SK-N-SH (cell line): ENCODE measurements around the gene NUDT7. TPM values are rescaled to one million over a fixed set of nuclear protein-coding genes. Genes with fewer than 3 reads are reported as not detected.

Source experiments
- CTCF ChIA-PET: fragments of 300-600, 350-600 bp; formaldehyde crosslinking; extraction: SDS; loops from one replicate; lab custom pipeline; 2021; lab: Yijun Ruan, JAX
- POLR2A ChIA-PET: fragments of 350-600 bp; sonication (Branson Sonifier 250); formaldehyde crosslinking; extraction: SDS; loops from one replicate; lab custom pipeline; 2020; ENCODE audit warnings: antibody characterized with exemption, inconsistent platforms; lab: Yijun Ruan, JAX
- DNase-seq: peaks from one replicate; pipeline ENCODE4 v3.0.0; 2012
- H2AFZ ChIP-seq: fragments of 200-600 bp; sonication (generic); 2 replicates; pipeline ENCODE4 v1.8.1; 2016; ENCODE audit warnings: antibody characterized with exemption, mild to moderate bottlenecking, low read depth
- H3F3A ChIP-seq: fragments of 200-600 bp; sonication (generic); replicated peaks from 2 replicates; pipeline ENCODE3; 2016; ENCODE audit warnings: antibody characterized with exemption, mild to moderate bottlenecking; ENCODE audit not compliant: insufficient read depth
- H3K27ac ChIP-seq, 2 experiments: fragments of 200-500 bp in 1 of 2; fragments of 200-600 bp in 1 of 2; sonication (Bioruptor generic) in 1 of 2; sonication (generic), shearing (Covaris generic) in 1 of 2; 2 replicates each; pipeline versions ENCODE4 v1.5.1 to v1.6.1; 2014 to 2016; ENCODE audit warnings: low read depth in 2 of 2, inconsistent platforms in 1 of 2, low read length in 1 of 2, mild to moderate bottlenecking in 1 of 2, mixed read lengths in 1 of 2
- H3K27me3 ChIP-seq: fragments of 200-600 bp; sonication (generic), shearing (Covaris generic); 2 replicates; pipeline ENCODE4 v1.6.1; 2016; ENCODE audit warnings: mixed run types; ENCODE audit not compliant: insufficient read depth
- H3K36me3 ChIP-seq, 2 experiments: fragments of 200-500 bp in 1 of 2; fragments of 200-600 bp in 1 of 2; sonication (Bioruptor generic) in 1 of 2; sonication (generic) in 1 of 2; replicated peaks in 1 of 2; 2 replicates each; pipeline versions ENCODE3 to v1.5.1; 2014 to 2016; ENCODE audit warnings: low read length in 1 of 2, mild to moderate bottlenecking in 1 of 2; ENCODE audit not compliant: insufficient read depth in 2 of 2, control insufficient read depth in 1 of 2
- H3K4me1 ChIP-seq, 2 experiments: fragments of 200-500 bp in 1 of 2; fragments of 200-600 bp in 1 of 2; sonication (Bioruptor generic) in 1 of 2; sonication (generic), shearing (Covaris generic) in 1 of 2; 2 replicates each; pipeline versions ENCODE4 v1.5.1 to v1.6.1; 2014 to 2016; ENCODE audit warnings: low read depth in 1 of 2, low read length in 1 of 2, mixed run types in 1 of 2; ENCODE audit not compliant: insufficient read depth in 2 of 2, control insufficient read depth in 1 of 2
- H3K4me2 ChIP-seq: fragments of 200-600 bp; sonication (generic), shearing (Covaris generic); 2 replicates; pipeline ENCODE4 v1.6.1; 2017; ENCODE audit warnings: mixed run types
- H3K4me3 ChIP-seq, 2 experiments: fragments of 200-500 bp in 1 of 2; fragments of 200-600 bp in 1 of 2; sonication (Bioruptor generic) in 1 of 2; sonication (generic), shearing (Covaris generic) in 1 of 2; 2 replicates each; pipeline versions ENCODE4 v1.5.1 to v1.8.1; 2014 to 2016; ENCODE audit warnings: low read depth in 2 of 2, inconsistent platforms in 1 of 2, low read length in 1 of 2, mild to moderate bottlenecking in 1 of 2, mixed read lengths in 1 of 2, moderate library complexity in 1 of 2
- H3K79me2 ChIP-seq: fragments of 200-600 bp; sonication (generic); 2 replicates; pipeline ENCODE4 v1.8.1; 2017; ENCODE audit warnings: mild to moderate bottlenecking; ENCODE audit not compliant: insufficient read depth
- H3K9ac ChIP-seq: fragments of 200-600 bp; sonication (generic); 2 replicates; pipeline ENCODE4 v1.6.1; 2017; ENCODE audit warnings: mixed run types
- H3K9me2 ChIP-seq: fragments of 200-600 bp; sonication (generic); 2 replicates; pipeline ENCODE4 v1.6.1; 2017; ENCODE audit warnings: mixed run types
- H3K9me3 ChIP-seq: fragments of 200-600 bp; sonication (generic); 2 replicates; pipeline ENCODE4 v1.6.1; 2017; ENCODE audit warnings: mixed run types, mild to moderate bottlenecking, moderate library complexity
- H4K20me1 ChIP-seq: fragments of 200-600 bp; sonication (generic); 2 replicates; pipeline ENCODE4 v1.6.1; 2017; ENCODE audit warnings: mild to moderate bottlenecking, mixed run types; ENCODE audit not compliant: insufficient read depth
- CHD2 ChIP-seq: fragments of 150-350 bp; IDR thresholded peaks from 2 replicates; pipeline ENCODE4 v1.6.1; 2018; ENCODE audit warnings: low read length; ENCODE audit not compliant: partially characterized antibody
- ELF1 ChIP-seq: IDR thresholded peaks from 2 replicates; pipeline ENCODE4 v1.4.0; 2012
- FOSL2 ChIP-seq: IDR thresholded peaks from 2 replicates; pipeline ENCODE4 v1.4.0; 2012; ENCODE audit warnings: low read depth, mild to moderate bottlenecking, moderate library complexity, borderline replicate concordance
- FOXM1 ChIP-seq: IDR thresholded peaks from 2 replicates; pipeline ENCODE4 v1.4.0; 2012; ENCODE audit warnings: low read depth, mild to moderate bottlenecking
- GABPA ChIP-seq: IDR thresholded peaks from 2 replicates; pipeline ENCODE4 v1.4.0; 2012; ENCODE audit warnings: low read depth, mild to moderate bottlenecking
- JUND ChIP-seq: IDR thresholded peaks from 2 replicates; pipeline ENCODE4 v1.4.0; 2012
- MAX ChIP-seq: IDR thresholded peaks from 2 replicates; pipeline ENCODE4 v1.4.0; 2012; ENCODE audit warnings: low read depth
- MEF2A ChIP-seq: IDR thresholded peaks from 2 replicates; pipeline ENCODE4 v1.4.0; 2012; ENCODE audit warnings: low read depth, borderline replicate concordance
- MXI1 ChIP-seq: IDR thresholded peaks from 2 replicates; pipeline ENCODE4 v1.6.1; 2012; ENCODE audit warnings: mild to moderate bottlenecking, low read depth, low read length, improper control_type of control experiment
- NRF1 ChIP-seq: IDR thresholded peaks from 2 replicates; pipeline ENCODE4 v1.6.1; 2012; ENCODE audit warnings: low read depth, mild to moderate bottlenecking, low read length
- PBX3 ChIP-seq: IDR thresholded peaks from 2 replicates; pipeline ENCODE4; 2012
- RAD21 ChIP-seq: IDR thresholded peaks from 2 replicates; pipeline ENCODE4 v1.6.1; 2012; ENCODE audit warnings: mild to moderate bottlenecking, low read length
- RCOR1 ChIP-seq: fragments of 150-350 bp; IDR thresholded peaks from 2 replicates; pipeline ENCODE4 v1.6.1; 2017; ENCODE audit warnings: antibody characterized with exemption, low read length
- RFX5 ChIP-seq: IDR thresholded peaks from 2 replicates; pipeline ENCODE4 v1.6.1; 2012; ENCODE audit warnings: mild to moderate bottlenecking, improper control_type of control experiment, low read length
- RXRA ChIP-seq: IDR thresholded peaks from 2 replicates; pipeline ENCODE4 v1.4.0; 2012; ENCODE audit warnings: low read depth, mild to moderate bottlenecking, borderline replicate concordance
- TCF12 ChIP-seq: IDR thresholded peaks from 2 replicates; pipeline ENCODE4 v1.4.0; 2012
- TEAD4 ChIP-seq: IDR thresholded peaks from 2 replicates; pipeline ENCODE4 v1.4.0; 2012; ENCODE audit warnings: mild to moderate bottlenecking, borderline replicate concordance; ENCODE audit not compliant: insufficient read depth
- USF2 ChIP-seq: fragments of 150-350 bp; IDR thresholded peaks from 2 replicates; pipeline ENCODE4 v1.6.1; 2017; ENCODE audit warnings: antibody characterized with exemption, low read length, low read depth, borderline replicate concordance
- YY1 ChIP-seq: IDR thresholded peaks from 2 replicates; pipeline ENCODE4 v1.4.0; 2012; ENCODE audit warnings: low read depth, mild to moderate bottlenecking
- ZBTB33 ChIP-seq: IDR thresholded peaks from 2 replicates; pipeline ENCODE4 v1.4.0; 2012; ENCODE audit warnings: low read depth, borderline replicate concordance
- WGBS: methylation state at CpG from one replicate; pipeline ENCODE4 v1.1.6; 2017; ENCODE audit warnings: low lambda C conversion rate; 5-methylcytosine and 5-hydroxymethylcytosine counted together
- polyA plus RNA-seq, 3 experiments: library from polyadenylated mRNA; depleted of rRNA; stranded (reverse); fragments of >200 nt; gene quantifications; 2 replicates each; pipeline ENCODE4 v1.2.3, GENCODE V29; 2012

NUDT7 gene
- polyA plus RNA-seq, 1 of the 3 experiments (the other 2 are of a cell fraction) = 11.4 TPM

GRCh38 chr16:77749415-77749814 is 27.1 kb downstream of the NUDT7 start:
- Histone ChIP-seq H3K4me3 (no peak overlapping the region), H3F3A (no peaks in the 10 kb centered on the region), H3K9me3 (no peaks in the 10 kb centered on the region), H3K4me2 (no peak overlapping the region), H3K27ac (no peak overlapping the region), H3K9ac (no peak overlapping the region), H3K79me2 (no peaks in the 10 kb centered on the region), H3K4me1 (peaks cover 0 to 2% of the 10 kb centered on the region in 2 experiments; a peak in 1 of 4 replicates), H4K20me1 (no peaks in the 10 kb centered on the region), H3K9me2 (no peaks in the 10 kb centered on the region), H3K27me3 (no peaks in the 10 kb centered on the region; the same call in 1 of the 2 replicates), H2AFZ (no peak overlapping the region), H3K36me3 (no peaks in the 10 kb centered on the region)
- CTCF ChIA-PET = no interaction called here
- POLR2A ChIA-PET = no interaction called here
- TF ChIP-seq MEF2A (no peak), RFX5 (no peak), CHD2 (no peak), ZBTB33 (no peak), YY1 (no peak), TCF12 (no peak), TEAD4 (no peak), USF2 (no peak), ELF1 (no peak), RCOR1 (no peak), NRF1 (no peak), JUND (no peak), MAX (no peak), RXRA (no peak), FOSL2 (no peak), MXI1 (no peak), FOXM1 (no peak), RAD21 (no peak), GABPA (no peak), PBX3 (no peak)
- 64% methylated on average over 1 of the region's 1 CpG for WGBS
- DNase-seq = no peak
